T-helper 2 cell treated with Interferon-gamma antibody and Interleukin-4, amounts not matched to agents 5 μg/mL and 100 μg/mL, for 36 hours (primary cell): Measurements from ENCODE around the gene MAFG.

ENCODE experiments used
- DNase-seq: peaks from one replicate; pipeline ENCODE4 v3.0.0; 2021; ENCODE audit warnings: low spot score
- H3K27ac Mint-ChIP-seq: one replicate; pipeline ENCODE4 v1.8.0; 2021; ENCODE audit warnings: mild to moderate bottlenecking, mixed read lengths
- H3K27me3 Mint-ChIP-seq: one replicate; pipeline ENCODE4 v1.8.0; 2021; ENCODE audit warnings: low read depth, mixed read lengths
- H3K36me3 Mint-ChIP-seq: one replicate; pipeline ENCODE4 v1.8.0; 2021; ENCODE audit warnings: low read depth, mixed read lengths
- H3K4me1 Mint-ChIP-seq: one replicate; pipeline ENCODE4 v1.8.0; 2021; ENCODE audit warnings: low read depth, mixed read lengths
- H3K4me3 Mint-ChIP-seq: one replicate; pipeline ENCODE4 v1.8.0; 2022; ENCODE audit warnings: mild to moderate bottlenecking, moderate library complexity, mixed read lengths
- H3K9me3 Mint-ChIP-seq: one replicate; pipeline ENCODE4 v1.8.0; 2021; ENCODE audit warnings: mixed read lengths

Gene MAFG

GRCh38 chr17:81879121-81879520 lies 48.4 kb downstream of the MAFG start:
- peaks cover 33% of the 10 kb centered on the region for H3K36me3 Mint-ChIP-seq
- H3K4me3 Mint-ChIP-seq: no peak overlapping the region
- no peaks in the 10 kb centered on the region for H3K27me3 Mint-ChIP-seq
- no peaks in the 10 kb centered on the region for H3K9me3 Mint-ChIP-seq
- peaks cover 2% of the 10 kb centered on the region for H3K4me1 Mint-ChIP-seq
- no peak for DNase-seq
- H3K27ac Mint-ChIP-seq: no peak overlapping the region

DNA sequence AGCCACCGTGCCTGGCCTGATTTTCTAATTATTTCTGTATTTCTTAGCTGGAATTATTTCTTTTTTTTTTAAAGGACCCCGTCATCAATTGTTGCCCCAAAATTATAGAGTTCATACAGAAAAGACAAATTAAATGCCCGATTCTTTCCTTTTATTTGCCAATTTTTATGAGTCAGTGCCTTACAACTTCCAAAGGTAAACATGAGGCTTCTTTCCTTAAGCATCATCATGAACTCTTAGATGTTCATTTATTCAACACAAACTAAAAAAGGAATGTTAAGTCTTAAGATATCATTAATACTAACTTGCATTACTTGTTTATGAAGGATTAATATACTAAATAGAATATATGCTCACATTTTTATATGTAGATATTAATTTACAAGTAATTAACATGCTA lies 49.2 kb downstream of the MAFG start:
- no peak overlapping the region for H3K27ac Mint-ChIP-seq
- H3K4me1 Mint-ChIP-seq: peaks cover 2% of the 10 kb centered on the region
- H3K36me3 Mint-ChIP-seq: peaks cover 33% of the 10 kb centered on the region
- no peak overlapping the region for H3K4me3 Mint-ChIP-seq
- no peaks in the 10 kb centered on the region for H3K27me3 Mint-ChIP-seq
- DNase-seq: no peak
- no peaks in the 10 kb centered on the region for H3K9me3 Mint-ChIP-seq

DNA sequence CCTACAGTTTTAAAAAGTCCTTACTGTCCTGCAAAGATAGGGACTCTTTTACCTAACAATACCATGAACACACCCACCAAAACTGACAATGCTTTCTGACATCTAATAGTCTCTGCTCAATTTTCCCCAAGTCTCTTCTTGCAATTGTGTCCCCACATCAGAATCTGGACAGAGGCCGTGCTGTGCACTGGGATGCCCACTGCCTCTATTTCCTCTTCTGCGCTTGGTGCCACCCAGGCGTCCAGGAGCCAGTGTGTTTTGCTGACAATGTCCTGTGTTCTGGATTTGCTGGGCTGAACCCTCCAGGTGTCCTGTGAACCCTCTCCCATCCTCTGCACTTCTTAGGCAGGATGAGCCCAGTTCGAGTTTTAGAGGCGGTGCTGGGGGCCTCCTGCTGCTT lies 50.0 kb downstream of the MAFG start:
- Mint-ChIP-seq H3K4me1 (peaks cover 7% of the 10 kb centered on the region), H3K9me3 (no peaks in the 10 kb centered on the region), H3K27me3 (no peaks in the 10 kb centered on the region), H3K27ac (no peak overlapping the region), H3K36me3 (peaks cover 37% of the 10 kb centered on the region), H3K4me3 (no peak overlapping the region)
- DNase-seq: no peak

GRCh38 chr17:81871387-81872230 lies 55.9 kb downstream of the MAFG start:
- peak; percentile 95 for DNase-seq
- Mint-ChIP-seq H3K36me3 (peaks cover 30% of the 10 kb centered on the region), H3K27ac (peak overlapping the region; percentile 96), H3K27me3 (no peaks in the 10 kb centered on the region), H3K9me3 (no peaks in the 10 kb centered on the region), H3K4me1 (peaks cover 11% of the 10 kb centered on the region), H3K4me3 (peak overlapping the region; percentile 83)

- peak within 1 kb of the TSS; percentile 96 for H3K27ac Mint-ChIP-seq
- no peak for DNase-seq
- H3K36me3 Mint-ChIP-seq: peaks cover 30% of the 10 kb centered on the region
- H3K4me1 Mint-ChIP-seq: peaks cover 11% of the 10 kb centered on the region
- H3K4me3 Mint-ChIP-seq: peak within 1 kb of the TSS; percentile 90
- H3K27me3 Mint-ChIP-seq: no peaks in the 10 kb centered on the region
- H3K9me3 Mint-ChIP-seq: no peaks in the 10 kb centered on the region
Observed at GRCh38 chr17:81870981-81871386, 56.6 kb downstream of the MAFG start, which contains the start of gene ARHGDIA. Gene ARHGDIA, minus strand, starts transcription at chr17:81871337. Its CDS starts 1,407 bp downstream, at chr17:81869930.

- peak; percentile 47 for DNase-seq
- Mint-ChIP-seq H3K4me3 (peak overlapping the region; percentile 90), H3K36me3 (peaks cover 30% of the 10 kb centered on the region), H3K9me3 (no peaks in the 10 kb centered on the region), H3K4me1 (peaks cover 13% of the 10 kb centered on the region), H3K27me3 (no peaks in the 10 kb centered on the region), H3K27ac (peak overlapping the region; percentile 91)
Observed at GRCh38 chr17:81870131-81870980, 57.2 kb downstream of the MAFG start.

GRCh38 chr17:81869221-81870130 lies 58.1 kb downstream of the MAFG start:
- peaks cover 34% of the 10 kb centered on the region for H3K36me3 Mint-ChIP-seq
- no peak for DNase-seq
- H3K27me3 Mint-ChIP-seq: no peaks in the 10 kb centered on the region
- peak overlapping the region; percentile 91 for H3K27ac Mint-ChIP-seq
- peaks cover 14% of the 10 kb centered on the region for H3K4me1 Mint-ChIP-seq
- H3K4me3 Mint-ChIP-seq: peak overlapping the region; percentile 90
- H3K9me3 Mint-ChIP-seq: no peaks in the 10 kb centered on the region

- Mint-ChIP-seq H3K4me3 (no peak overlapping the region), H3K27me3 (no peaks in the 10 kb centered on the region), H3K27ac (peak overlapping the region; percentile 63), H3K4me1 (peaks cover 17% of the 10 kb centered on the region), H3K36me3 (peaks cover 34% of the 10 kb centered on the region), H3K9me3 (no peaks in the 10 kb centered on the region)
- DNase-seq: no peak
Observed at GRCh38 chr17:81868674-81869220, 58.8 kb downstream of the MAFG start.
